ENCODE results near the gene CCSER2.
"Not testable (repeated sequence)": the region's sequence is repeated elsewhere in the genome, so short reads cannot be mapped to it uniquely, and the experiment has no call there.

CCSER2 gene

DNA sequence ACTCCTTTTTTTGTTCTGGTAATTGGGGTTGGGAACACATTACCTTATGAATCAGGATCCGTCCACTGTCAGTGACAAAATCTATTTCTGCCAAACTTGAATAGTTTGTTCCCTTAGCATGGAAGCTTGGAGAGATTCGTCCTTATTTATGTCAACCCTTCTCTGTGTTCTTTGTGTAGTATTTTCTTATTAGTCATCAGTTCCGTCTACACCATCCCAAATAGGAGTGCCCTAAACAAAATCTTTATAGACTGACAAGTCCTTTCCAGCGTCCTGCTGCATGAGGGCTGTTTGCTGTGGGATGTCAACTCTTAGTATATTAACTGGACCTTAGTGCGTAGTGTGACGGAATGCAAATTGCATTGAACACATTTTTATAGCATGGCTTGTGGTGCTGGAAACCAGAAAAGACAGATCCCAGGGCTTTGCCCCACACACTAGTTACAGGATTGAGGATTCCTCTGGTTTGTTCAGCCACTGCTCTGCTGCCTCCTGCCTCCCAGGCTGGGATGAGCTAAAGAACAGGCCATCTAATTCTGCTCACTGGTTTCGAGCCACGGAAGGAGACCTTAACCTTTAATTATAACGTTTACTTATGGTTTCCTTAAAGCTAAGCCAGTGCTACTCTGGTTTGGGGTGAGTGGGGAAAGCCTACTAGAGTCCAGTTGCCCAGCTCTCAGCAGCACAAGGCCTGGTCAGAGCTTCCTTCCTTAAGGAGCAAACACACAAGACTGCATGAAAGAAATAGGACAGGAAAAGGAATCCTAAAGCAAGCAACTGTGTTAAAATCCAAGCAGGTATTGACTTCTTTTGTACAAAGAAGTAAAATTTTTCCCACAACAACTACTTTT, 194.4 kb downstream of the CCSER2 start:
- DNase-seq (ENCODE audit: low read depth in 2 of 2) = no peak

DNA sequence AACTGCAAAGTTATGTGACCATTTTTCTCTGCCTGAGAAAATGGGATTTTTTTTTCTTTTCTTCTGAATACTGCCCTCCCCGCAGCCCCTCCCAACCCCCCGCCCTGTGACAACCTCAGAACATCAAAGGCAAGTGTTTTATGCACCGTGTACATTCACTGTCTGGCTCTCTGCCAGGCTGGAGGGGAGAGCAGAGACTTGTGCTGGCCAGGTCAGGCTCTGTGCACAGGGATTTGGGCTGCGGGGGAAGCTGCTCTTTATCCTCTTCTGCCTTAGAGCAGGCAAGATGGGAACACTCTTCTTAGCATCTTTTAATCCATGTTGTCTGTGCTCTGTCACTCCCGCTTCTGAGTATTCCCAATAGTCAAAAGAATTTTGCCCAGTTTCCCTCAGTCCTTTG, 195.1 kb downstream of the CCSER2 start:
- no peak for DNase-seq (ENCODE audit: low read depth in 2 of 2)

DNA sequence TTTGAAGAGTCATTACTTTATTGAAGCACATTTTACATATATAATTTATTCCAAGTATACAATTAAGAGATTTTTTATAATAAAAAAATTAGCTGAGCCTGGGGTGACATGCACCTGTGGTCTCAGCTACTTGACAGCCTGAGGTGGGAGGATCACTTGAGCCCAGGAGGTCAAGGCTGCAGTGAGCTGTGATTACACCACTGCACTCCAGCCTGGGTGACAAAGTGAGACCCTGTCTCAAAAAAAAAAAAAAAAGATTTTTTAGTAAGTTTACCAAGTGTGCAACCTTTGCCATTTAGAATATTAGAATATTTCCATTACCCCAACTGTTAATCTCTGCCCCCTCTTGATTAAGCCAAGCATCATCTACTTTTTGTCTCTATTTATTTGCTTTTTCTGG, 196.0 kb downstream of the CCSER2 start:
- DNase-seq (ENCODE audit: low read depth in 2 of 2) = no peak

DNA sequence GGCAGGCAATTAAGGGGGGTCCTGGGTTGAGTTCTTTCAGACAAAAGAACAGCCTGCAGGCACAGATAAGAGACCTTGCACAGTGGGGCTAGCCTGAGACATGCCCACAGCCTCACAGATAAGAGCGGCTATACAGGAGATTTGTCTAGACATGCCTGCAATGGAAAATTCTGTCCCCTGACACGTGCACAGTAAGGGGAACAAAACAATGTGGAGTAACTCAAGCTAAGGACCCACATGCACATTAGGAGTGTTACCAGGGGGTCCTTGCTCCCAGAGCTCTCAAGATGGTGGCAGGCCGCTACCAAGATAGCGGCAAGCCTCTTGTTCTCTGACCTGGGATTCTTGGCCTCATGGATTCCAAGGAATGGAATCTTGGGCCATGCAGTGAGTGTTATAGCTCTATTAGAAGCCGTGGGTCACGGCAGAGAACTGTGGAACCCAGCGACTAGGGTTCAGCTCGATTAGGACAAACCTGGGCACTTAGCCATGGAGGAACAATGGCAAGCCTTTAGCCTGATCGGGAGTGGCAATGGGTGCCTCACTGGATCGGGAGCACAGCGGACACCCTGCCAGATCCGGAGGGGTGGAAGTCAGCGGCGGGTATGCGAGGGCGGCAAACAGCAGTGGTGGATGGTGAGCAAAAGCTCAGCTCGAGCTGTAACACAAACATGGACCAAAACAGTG, 196.9 kb downstream of the CCSER2 start:
- no peak for DNase-seq (ENCODE audit: low read depth in 2 of 2)

DNA sequence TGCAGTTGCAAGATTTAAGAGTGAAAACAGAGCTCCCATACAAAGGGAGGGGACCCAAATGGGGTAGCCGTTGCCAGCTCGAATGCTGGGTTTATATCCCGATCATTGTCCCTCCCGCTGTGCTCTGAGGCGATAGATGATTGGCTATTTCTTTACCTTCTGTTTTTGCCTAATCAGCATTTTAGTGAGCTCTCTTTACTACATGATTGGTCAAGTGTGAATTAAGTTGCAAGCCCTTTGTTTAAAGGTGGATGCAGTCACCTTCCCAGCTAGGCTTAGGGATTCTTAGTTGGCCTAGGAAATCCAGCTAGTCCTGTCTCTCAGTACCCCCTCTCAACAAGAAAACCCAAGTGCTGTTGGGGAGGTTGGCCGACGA, 197.4 kb downstream of the CCSER2 start:
- DNase-seq (ENCODE audit: low read depth in 2 of 2) = not testable (repeated sequence)

DNA sequence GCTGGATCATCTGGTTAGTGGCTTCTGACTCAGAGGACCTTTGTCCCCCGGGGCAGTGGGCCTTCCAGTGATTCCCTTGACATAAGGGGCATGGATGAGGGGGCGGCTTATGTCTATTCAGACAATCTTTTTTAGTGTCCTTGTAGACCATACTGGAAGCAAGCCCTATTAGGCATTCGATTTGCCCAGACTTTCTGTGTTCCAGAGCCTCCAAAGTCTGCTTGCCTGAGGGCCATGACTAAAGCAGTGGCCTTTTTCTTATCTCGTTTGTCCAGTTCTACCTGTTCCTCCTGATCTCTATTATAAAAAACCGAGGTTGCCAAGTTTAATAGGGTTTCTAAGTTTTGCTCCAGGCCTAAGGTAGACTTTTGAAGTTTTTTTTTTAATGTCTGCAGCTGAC, 199.0 kb downstream of the CCSER2 start:
- DNase-seq (ENCODE audit: low read depth in 2 of 2) = not testable (repeated sequence)

DNA sequence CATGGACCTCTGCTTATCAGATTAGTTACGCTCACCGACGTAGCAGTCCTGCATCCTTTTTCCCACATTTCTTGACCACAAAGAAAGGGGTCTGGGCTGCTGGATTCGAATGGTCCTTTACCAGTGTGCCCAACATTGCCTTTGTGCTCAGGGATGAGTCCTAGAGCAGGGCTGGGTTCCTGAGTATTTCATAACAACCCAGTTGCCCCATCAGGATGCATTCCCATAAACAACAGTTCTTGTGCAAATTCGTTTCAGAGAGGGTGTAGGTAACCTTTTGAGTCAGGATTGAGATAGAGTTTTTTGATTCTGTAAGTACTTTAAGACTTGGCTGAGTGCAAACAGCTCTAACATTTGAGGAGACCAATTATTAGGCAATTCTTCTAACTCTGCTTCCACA, 200.1 kb downstream of the CCSER2 start:
- DNase-seq (ENCODE audit: low read depth in 2 of 2) = not testable (repeated sequence)

DNA sequence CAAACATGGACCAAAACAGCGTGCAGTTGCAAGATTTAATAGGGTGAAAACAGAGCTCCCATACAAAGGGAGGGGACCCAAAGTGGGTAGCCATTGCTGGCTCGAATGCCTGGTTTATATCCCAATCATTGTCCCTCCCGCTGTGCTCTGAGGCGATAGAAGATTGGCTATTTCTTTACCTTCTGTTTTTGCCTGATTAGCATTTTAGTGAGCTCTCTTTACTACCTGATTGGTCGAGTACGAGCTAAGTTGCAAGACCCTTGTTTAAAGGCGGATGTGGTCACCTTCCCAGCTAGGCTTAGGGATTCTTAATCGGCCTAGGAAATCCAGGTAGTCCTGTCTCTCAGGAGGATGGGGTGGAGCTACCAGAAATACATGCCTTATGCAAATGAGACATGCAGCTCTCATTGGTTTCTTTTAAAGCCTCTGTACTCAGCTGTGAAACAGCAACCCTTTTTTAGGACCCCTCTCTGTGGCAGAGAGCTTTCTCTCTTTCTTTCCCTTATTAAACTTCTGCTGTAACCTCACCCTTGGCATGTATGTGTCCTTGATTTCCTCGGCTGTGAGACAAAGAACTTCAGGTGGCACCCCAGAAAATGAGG, 202.4 kb downstream of the CCSER2 start:
- no peak for DNase-seq (ENCODE audit: low read depth in 2 of 2)

DNA sequence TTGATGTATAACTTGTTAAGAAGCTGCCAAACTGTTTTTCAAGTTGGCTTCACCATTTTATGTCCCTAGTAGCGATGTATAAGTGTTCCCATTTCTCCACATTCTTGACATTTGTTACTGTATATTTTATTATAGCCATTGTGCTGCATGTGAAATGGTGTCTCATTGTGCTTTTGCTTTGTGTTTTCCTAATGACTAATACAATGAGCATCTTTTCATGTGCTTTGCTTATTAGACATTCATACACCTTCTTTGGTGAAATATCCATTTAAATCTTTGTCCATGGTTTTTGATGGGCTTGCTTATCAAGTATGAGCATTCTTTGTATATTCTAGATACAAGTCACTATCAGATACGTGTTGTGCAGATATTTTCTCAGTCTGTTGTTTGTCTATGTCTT, 203.0 kb downstream of the CCSER2 start:
- no peak for DNase-seq (ENCODE audit: low read depth in 2 of 2)

DNA sequence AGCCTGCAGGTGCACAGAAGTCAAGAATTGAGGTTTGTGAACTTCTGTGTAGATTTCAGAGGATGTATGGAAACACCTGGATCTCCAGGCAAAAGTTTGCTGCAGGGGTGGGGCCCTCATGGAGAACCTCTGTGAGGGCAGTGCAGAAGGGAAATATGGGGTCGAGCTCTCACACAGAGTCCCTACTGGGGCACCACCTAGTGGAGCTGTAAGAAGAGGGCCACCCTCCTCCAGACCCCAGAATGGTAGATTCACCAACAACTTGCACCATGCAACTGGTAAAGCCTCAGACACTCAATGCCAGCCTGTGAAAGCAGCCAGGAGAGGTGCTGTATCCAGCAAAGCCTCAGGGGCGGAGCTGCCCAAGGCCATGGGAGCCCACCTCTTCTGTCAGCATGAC, 205.8 kb downstream of the CCSER2 start:
- no peak for DNase-seq (ENCODE audit: low read depth in 2 of 2)

DNA sequence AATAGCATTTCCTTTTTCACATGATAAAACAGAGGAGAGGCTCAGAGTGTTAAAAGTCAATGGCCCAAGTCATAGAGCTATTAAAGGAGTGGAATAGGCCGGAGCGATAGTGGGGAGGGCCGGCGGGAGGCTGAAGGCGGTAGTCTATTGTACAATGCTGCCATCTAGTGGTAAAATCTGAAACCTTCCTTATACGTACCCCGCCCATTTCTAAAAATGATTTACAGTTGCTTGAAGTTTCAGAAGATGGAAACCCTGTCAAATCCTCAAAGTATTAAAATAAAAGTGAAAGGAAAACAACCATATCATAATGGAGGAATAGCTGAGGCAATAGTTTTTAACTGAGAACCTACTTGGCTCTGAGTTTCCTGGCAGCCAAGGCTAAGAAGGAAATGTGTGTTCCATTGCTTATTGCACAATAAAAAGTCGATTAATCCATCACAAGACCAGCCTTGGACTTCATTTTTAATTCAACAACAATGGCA, 209.1 kb downstream of the CCSER2 start:
- DNase-seq (ENCODE audit: low read depth in 2 of 2) = no peak

DNA sequence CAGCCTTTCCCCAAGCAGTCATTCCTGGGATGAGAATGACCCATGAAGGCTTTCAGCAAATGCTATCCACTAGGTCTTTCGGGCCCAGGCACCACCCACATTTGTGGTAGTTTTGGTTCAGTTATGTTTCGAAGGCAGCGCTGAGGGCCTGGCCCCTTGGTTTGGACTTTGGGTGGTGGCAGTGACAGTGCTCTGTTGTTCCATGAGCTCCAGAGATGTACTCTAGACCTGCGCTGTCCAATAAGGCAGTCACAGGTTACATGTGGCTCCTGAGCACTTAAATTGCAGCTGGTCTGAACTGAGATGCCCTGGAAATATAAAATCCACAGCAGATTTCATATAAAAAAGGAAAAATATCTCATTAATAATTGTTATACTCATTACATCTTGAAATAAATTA, 209.6 kb downstream of the CCSER2 start:
- no peak for DNase-seq (ENCODE audit: low read depth in 2 of 2)

DNA sequence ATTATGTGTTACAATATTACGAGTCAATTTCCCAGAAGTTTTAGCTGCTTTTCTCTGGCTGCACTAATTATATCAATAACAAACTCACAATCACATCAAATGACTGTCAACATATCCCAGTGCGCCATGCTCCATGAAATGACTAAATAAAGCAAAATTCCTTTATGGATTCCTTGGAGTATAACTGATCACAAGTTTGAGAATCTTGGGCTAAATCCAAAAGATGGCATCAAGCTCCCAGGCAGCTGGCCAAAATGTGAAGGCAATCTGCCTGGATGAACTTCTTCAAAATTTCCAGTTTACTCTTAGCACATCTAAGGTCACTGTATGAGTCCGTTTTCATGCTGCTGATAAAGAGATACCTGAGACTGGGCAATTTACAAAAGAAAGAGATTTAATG, 210.8 kb downstream of the CCSER2 start:
- no peak for DNase-seq (ENCODE audit: low read depth in 2 of 2)

DNA sequence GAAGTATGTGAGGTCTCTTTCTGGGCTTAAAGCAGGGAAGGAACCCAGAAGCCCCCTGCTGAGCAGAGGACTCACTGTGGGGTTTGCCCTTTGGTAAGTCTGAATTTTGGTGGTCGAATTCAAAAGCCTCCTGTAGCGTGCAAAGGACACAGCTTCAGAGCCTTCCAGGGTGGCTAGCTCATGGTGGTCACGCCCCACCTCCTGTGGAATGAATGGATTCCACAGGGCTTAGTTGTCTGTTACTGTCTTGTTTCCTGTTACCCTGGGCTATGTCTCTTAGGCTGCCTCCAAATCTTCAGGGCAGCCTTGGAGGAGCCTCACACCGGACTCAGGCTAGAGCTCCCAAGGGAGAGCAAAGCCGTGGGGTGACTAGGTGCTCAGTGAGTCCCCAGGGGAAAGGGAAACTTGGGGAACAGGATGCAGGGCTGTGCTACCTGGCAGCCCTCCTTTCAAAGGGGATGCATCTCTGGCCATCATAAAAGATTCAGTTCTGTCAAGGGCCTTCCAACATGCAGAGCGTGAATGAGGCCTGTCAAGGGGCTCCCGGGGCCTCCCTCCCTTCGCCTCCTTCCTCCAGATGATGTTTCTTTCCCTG, 211.7 kb downstream of the CCSER2 start:
- DNase-seq (ENCODE audit: low read depth in 2 of 2) = no peak

DNA sequence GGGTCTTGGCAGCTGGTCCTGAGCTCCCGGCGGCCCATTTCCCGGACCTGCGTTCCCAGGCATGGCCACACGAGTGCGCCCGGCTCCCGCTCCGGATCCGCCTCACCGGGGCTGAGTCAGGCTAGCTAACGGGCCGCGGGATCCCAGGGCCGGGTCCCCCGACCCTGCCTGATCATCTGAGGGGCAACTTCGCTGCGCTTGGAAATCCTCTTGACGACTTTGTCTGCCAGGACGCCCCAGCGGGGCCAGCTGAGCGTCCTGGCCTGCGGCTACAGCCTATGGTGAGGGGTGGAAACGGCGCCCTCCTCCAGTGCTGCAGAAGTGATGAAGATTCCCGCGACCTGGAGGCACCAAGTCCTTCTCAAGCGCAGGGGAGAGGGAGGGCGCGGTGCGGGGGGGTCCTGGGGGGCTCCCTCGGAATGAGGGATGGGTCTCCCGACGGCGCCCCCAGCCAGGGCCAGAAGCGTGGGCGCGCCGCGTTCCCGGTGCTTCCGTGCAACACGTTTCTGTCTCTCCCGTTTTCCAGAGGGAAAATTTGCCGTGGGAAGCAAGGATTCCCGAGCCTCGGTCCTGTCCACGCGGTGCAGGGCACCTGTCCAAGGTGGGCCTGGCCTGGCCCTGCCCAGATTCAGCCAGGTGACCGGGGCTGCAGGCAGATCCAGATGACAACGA, 212.4 kb downstream of the CCSER2 start:
- peak; percentile 25 to 38 for DNase-seq (ENCODE audit: low read depth in 2 of 2)

DNA sequence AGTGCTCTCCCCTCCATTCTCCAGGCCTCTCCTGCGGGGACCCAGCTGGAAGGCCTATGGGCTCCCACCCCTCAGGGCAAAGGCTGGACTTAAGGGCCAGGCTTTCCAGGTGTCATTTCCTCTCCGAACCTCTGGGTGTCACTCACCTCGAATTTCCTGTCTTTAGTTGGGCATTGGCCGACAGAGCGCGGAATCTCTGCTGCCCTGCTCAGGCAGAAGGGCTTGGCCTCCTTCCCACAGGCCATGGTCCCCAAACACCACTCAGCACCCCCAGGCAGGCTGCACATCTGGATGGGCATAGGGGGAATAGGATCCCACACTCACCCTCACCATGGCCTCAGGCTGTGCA, 212.9 kb downstream of the CCSER2 start:
- DNase-seq (ENCODE audit: low read depth in 2 of 2) = no peak

DNA sequence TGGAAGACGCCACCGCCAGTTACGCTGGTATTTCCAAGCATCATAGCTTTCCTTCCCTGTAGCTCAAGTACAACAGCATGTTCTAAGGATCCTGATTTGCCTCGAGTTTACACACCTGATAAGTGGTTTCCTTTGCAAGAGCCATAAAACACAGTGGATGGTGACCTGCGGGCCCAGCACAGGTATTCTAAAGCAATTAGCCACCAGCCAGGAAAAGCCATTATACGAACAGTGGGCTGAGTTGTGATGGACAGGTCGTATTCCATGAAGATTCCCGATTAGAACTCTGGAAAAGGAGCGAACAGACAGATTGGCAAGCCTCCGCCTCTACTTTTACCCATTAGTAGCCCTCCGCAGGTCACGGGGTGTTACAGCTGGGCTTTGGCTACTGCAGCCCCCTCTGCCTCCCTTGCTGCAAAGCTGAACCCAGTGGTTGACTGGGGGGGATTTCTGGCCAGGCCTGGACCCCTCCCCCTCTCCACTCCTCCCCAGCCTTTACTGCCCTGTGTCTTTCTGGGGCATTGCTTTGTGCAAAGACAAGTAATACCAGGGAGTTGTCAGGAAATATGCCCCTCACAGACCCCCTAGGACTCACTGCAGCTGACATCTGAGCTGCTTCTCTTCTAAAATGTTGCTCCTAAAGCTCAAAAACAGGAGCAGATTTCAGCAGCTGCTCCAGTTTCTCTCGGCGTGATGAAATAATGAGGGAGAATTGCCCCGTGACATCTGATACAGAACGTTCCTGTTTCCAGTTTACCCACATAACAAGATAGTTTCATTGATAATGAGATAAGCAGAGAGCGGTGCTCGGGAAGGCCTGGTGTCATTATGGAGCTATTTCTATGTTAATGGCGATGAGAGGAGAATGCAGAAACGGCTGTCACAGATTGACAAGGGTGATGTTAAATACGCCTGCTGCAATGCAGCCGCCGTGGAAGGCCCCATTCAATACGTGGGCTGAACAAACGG, 214.4 kb downstream of the CCSER2 start:
- no peak for DNase-seq (ENCODE audit: low read depth in 2 of 2)

DNA sequence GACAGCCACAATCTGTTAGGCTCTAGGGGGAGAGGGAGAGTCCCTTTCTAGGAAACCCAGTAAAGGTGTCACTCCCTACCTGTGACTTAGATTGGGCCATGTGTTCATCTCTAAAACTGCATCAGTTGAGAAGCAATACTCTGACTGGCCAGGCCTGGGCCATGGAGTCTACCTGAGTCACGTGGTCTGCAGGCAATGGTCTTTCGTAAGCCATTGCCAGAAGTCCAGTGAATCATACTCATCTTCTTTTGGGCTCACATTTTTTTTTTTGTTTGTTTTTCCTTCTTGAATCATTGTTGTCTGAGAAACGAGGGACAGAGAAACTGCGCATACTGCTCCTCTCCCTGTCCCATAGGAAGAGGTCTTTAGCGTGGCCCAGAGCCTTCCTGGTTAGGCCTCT, 215.6 kb downstream of the CCSER2 start:
- no peak for DNase-seq (ENCODE audit: low read depth in 2 of 2)

DNA sequence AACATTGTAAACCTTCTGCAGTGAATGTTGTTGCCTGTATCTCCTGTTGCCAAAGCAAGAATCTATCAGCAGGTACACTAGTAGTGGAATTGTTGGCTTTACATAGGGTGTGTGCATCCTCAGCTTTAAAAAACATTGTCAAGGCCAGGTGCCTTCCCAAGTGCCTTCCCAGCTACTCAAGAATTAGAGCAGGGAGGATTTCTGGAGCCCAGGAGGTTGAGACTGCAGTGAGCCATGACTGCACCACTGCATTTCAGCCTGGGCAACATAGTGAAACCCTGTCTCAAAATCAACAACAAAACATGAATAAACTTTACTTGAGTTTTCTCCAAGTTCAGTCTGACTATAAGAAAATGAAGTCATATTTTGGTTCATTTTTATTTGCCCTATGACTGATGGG, 217.3 kb downstream of the CCSER2 start:
- no peak for DNase-seq (ENCODE audit: low read depth in 2 of 2)

DNA sequence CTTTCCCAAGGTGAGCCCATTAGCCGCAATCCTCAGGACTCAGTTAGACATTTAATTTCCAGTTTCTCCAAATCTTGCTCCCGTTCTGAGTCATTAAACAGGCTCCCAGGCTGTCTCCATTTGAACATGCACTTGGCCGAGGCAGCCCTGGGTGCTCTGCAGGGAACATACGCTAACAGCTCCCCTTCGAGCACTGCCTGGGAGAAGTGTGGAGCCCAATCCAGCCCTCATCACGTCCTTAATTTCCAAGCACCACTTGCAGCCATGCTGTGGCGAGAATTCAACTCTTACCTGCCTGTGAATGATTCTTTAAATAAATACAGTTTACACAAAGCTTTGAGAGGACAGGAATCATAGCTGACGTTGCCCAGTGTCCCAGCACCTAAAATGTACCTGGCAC, 218.2 kb downstream of the CCSER2 start:
- DNase-seq (ENCODE audit: low read depth in 2 of 2) = no peak

DNA sequence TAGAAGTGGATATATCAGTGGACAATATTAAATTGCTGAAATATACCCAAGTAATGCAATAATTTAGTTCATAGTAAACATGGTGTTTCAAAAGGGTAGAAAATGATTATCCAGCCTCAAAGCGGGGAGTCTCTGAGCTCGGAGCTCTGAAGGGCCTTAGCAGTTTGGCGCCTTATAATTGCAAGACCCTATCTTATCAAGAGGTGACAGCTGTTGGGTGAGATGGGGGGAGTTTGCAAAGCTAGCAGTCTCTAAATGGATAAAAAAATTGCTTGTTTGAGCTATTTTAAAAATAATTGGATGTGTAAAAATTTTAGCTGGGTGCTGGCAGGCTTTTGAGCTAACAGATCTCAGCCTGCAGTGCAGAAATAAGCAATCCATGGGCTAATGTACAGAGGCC, 219.2 kb downstream of the CCSER2 start:
- no peak for DNase-seq (ENCODE audit: low read depth in 2 of 2)
